Neural progenitor cell (in vitro differentiated cells): ENCODE measurements around the gene ST3GAL4. TPM values are rescaled to one million over a fixed set of nuclear protein-coding genes. Genes with fewer than 3 reads are reported as not detected.

Experiments used
- DNase-seq: peaks from one replicate; pipeline ENCODE4 v3.0.0-alpha.2; 2016; ENCODE audit warnings: low spot score
- H2AFZ ChIP-seq: fragments of 200-600 bp; sonication (generic); replicated peaks from 2 replicates; pipeline ENCODE4 v1.6.1; 2016; ENCODE audit warnings: antibody characterized with exemption
- H3F3A ChIP-seq: fragments of 200-600 bp; sonication (generic); 2 replicates; pipeline ENCODE4 v1.6.1; 2016; ENCODE audit warnings: antibody characterized with exemption, low read depth
- H3K27ac ChIP-seq: fragments of 200-600 bp; sonication (generic); 2 replicates; pipeline ENCODE4 v1.5.1; 2016; ENCODE audit warnings: mild to moderate bottlenecking
- H3K27me3 ChIP-seq: fragments of 200-600 bp; sonication (generic); 2 replicates; pipeline ENCODE4 v1.6.1; 2016; ENCODE audit warnings: mild to moderate bottlenecking, moderate library complexity
- H3K36me3 ChIP-seq: fragments of 200-600 bp; sonication (generic); 2 replicates; pipeline ENCODE4 v1.5.1; 2016
- H3K4me1 ChIP-seq: fragments of 200-600 bp; sonication (generic); 2 replicates; pipeline ENCODE4 v1.6.1; 2016; ENCODE audit warnings: mixed run types
- H3K4me2 ChIP-seq: fragments of 200-600 bp; sonication (generic); 2 replicates; pipeline ENCODE4 v1.6.1; 2016
- H3K4me3 ChIP-seq: fragments of 200-600 bp; sonication (generic); 2 replicates; pipeline ENCODE4 v1.5.1; 2016
- H3K79me2 ChIP-seq: fragments of 200-600 bp; sonication (generic); 2 replicates; pipeline ENCODE4 v1.6.1; 2016; ENCODE audit warnings: low read depth
- H3K9ac ChIP-seq: fragments of 200-600 bp; sonication (generic); 2 replicates; pipeline ENCODE4 v1.6.1; 2016
- H3K9me3 ChIP-seq: fragments of 200-600 bp; sonication (generic); 2 replicates; pipeline ENCODE4 v1.5.1; 2016; ENCODE audit warnings: low read depth
- H4K20me1 ChIP-seq: fragments of 200-600 bp; sonication (generic); 2 replicates; pipeline ENCODE4 v1.6.1; 2016; ENCODE audit warnings: low read depth
- H3K27ac Mint-ChIP-seq: 3 replicates; pipeline ENCODE4 v1.8.0; 2021; ENCODE audit warnings: mixed read lengths
- H3K27me3 Mint-ChIP-seq: 2 replicates; pipeline ENCODE4 v1.8.0; 2022; ENCODE audit warnings: low read depth, mild to moderate bottlenecking, inconsistent platforms, moderate library complexity, mixed read lengths; ENCODE audit not compliant: insufficient read depth
- H3K36me3 Mint-ChIP-seq: 3 replicates; pipeline ENCODE4 v1.8.0; 2021; ENCODE audit warnings: mixed read lengths
- H3K4me1 Mint-ChIP-seq: 3 replicates; pipeline ENCODE4 v1.8.0; 2021; ENCODE audit warnings: mixed read lengths
- H3K4me3 Mint-ChIP-seq: 3 replicates; pipeline ENCODE4 v1.8.0; 2021; ENCODE audit warnings: mild to moderate bottlenecking, moderate library complexity, mixed read lengths
- H3K9me3 Mint-ChIP-seq: 3 replicates; pipeline ENCODE4 v1.8.0; 2020; ENCODE audit warnings: mixed read lengths
- EZH2 ChIP-seq: fragments of 200-600 bp; sonication (generic); IDR thresholded peaks from 2 replicates; pipeline ENCODE4 v1.6.1; 2017; ENCODE audit warnings: antibody characterized with exemption, mild to moderate bottlenecking, moderate library complexity
- EZH2phosphoT487 ChIP-seq: fragments of 200-600 bp; sonication (generic); IDR thresholded peaks from 2 replicates; pipeline ENCODE4 v1.6.1; 2017; ENCODE audit warnings: antibody characterized with exemption
- total RNA-seq: library from RNA; depleted of rRNA; stranded (reverse); fragments of >200 nt; gene quantifications from 2 replicates; pipeline ENCODE4 v1.2.3, GENCODE V29; 2015; ENCODE audit warnings: low replicate concordance
- TF ChIP-seq, protein P1 (sequence below): fragments of 200-600 bp; sonication (generic); IDR thresholded peaks from 2 replicates; pipeline ENCODE4 v1.5.1; 2017; ENCODE audit warnings: antibody characterized with exemption, mild to moderate bottlenecking

The ST3GAL4 gene
- total RNA-seq, 1 donor from 2014 or later = 13.0 TPM

- Mint-ChIP-seq H3K27me3 (peaks cover 3% of the 10 kb centered on the region), H3K4me1 (peaks cover 8% of the 10 kb centered on the region), H3K9me3 (no peaks in the 10 kb centered on the region), H3K36me3 (no peaks in the 10 kb centered on the region), H3K4me3 (no peak overlapping the region), H3K27ac (no peak overlapping the region)
- Histone ChIP-seq H3K79me2 (no peaks in the 10 kb centered on the region), H3K27ac (no peak overlapping the region), H3K4me2 (no peak overlapping the region), H2AFZ (no peak overlapping the region), H3K36me3 (no peaks in the 10 kb centered on the region), H3K4me3 (no peak overlapping the region), H3F3A (peaks cover 6% of the 10 kb centered on the region), H3K9me3 (no peaks in the 10 kb centered on the region), H3K27me3 (no peaks in the 10 kb centered on the region), H4K20me1 (no peaks in the 10 kb centered on the region), H3K4me1 (peaks cover 8% of the 10 kb centered on the region), H3K9ac (no peak overlapping the region)
- no peak for DNase-seq
- no peak for TF ChIP-seq EZH2
Measured at GRCh38 chr11:126424471-126425039, 69.1 kb downstream of the ST3GAL4 start.

GRCh38 chr11:126426106-126426505 is 70.6 kb downstream of the ST3GAL4 start:
- TF ChIP-seq, protein P1, sequence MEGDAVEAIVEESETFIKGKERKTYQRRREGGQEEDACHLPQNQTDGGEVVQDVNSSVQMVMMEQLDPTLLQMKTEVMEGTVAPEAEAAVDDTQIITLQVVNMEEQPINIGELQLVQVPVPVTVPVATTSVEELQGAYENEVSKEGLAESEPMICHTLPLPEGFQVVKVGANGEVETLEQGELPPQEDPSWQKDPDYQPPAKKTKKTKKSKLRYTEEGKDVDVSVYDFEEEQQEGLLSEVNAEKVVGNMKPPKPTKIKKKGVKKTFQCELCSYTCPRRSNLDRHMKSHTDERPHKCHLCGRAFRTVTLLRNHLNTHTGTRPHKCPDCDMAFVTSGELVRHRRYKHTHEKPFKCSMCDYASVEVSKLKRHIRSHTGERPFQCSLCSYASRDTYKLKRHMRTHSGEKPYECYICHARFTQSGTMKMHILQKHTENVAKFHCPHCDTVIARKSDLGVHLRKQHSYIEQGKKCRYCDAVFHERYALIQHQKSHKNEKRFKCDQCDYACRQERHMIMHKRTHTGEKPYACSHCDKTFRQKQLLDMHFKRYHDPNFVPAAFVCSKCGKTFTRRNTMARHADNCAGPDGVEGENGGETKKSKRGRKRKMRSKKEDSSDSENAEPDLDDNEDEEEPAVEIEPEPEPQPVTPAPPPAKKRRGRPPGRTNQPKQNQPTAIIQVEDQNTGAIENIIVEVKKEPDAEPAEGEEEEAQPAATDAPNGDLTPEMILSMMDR = no peak
- TF ChIP-seq EZH2phosphoT487 (no peak), EZH2 (no peak)
- DNase-seq = no peak
- Histone ChIP-seq H3K4me3 (no peak overlapping the region), H3K27ac (no peak overlapping the region), H4K20me1 (no peaks in the 10 kb centered on the region), H3K79me2 (no peaks in the 10 kb centered on the region), H3K4me2 (no peak overlapping the region), H2AFZ (no peak overlapping the region), H3K9me3 (no peaks in the 10 kb centered on the region), H3K4me1 (peaks cover 8% of the 10 kb centered on the region), H3F3A (peaks cover 6% of the 10 kb centered on the region), H3K9ac (no peak overlapping the region), H3K27me3 (no peaks in the 10 kb centered on the region), H3K36me3 (no peaks in the 10 kb centered on the region)
- H3K36me3 Mint-ChIP-seq = no peaks in the 10 kb centered on the region
- peaks cover 8% of the 10 kb centered on the region for H3K4me1 Mint-ChIP-seq
- no peak overlapping the region for H3K4me3 Mint-ChIP-seq
- H3K27ac Mint-ChIP-seq = no peak overlapping the region
- peaks cover 3% of the 10 kb centered on the region for H3K27me3 Mint-ChIP-seq
- no peaks in the 10 kb centered on the region for H3K9me3 Mint-ChIP-seq

DNA sequence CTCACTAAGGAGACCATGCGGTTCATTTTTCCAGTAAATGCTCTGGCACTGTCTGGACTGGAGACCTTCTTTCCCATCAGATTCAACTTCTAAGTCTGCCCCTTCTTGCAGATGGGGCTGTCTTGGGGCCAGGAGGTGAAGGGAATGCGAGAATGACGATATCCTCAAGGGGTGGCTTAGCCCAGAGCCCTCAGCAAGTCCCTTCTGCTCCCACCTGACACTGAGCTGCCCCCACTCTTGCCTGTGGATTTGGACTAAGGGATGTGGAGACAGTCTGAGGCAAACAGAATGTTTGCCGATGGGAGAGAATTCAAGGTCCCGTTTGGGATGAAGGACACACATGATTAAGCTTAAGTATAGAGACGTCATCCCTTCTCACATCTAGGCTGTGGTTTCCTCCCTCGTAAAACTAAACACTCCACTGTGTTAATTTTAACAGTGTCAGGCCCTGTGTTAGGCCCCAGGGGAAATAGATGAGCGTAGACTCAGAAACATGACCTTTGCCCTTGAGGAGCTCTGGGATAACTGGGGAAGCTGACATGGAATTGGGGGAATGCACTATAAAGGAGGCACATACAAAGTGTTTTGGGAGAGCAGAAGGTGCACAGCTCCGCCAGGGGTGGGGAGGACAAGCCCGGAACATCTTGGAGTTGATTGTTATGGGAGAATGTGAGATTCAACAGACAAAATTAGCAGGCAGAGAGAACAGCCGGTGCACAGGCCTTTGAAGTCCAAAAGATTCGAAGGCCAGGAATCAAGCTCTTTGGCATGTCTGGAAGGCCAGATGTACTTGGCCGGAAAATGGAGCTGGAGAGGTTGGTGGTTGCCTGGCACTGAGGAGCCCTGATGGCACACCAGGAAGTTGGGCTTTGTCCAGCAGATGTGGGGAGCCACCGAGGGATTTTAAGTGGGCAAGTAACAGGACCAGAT is 71.6 kb downstream of the ST3GAL4 start:
- Histone ChIP-seq H3K27me3 (no peaks in the 10 kb centered on the region), H3K4me3 (no peak overlapping the region), H3K4me1 (peaks cover 8% of the 10 kb centered on the region), H3K9ac (no peak overlapping the region), H3K9me3 (no peaks in the 10 kb centered on the region), H2AFZ (no peak overlapping the region), H3K79me2 (no peaks in the 10 kb centered on the region), H3K4me2 (no peak overlapping the region), H4K20me1 (no peaks in the 10 kb centered on the region), H3F3A (peaks cover 6% of the 10 kb centered on the region), H3K36me3 (no peaks in the 10 kb centered on the region), H3K27ac (no peak overlapping the region)
- Mint-ChIP-seq H3K36me3 (no peaks in the 10 kb centered on the region), H3K27ac (no peak overlapping the region), H3K4me1 (peaks cover 8% of the 10 kb centered on the region), H3K4me3 (no peak overlapping the region), H3K27me3 (peaks cover 3% of the 10 kb centered on the region), H3K9me3 (no peaks in the 10 kb centered on the region)
- TF ChIP-seq EZH2 (no peak), EZH2phosphoT487 (no peak)
- TF ChIP-seq, protein P1 = no peak
- no peak for DNase-seq
